ENCODE data around the gene ICA1.

ICA1 gene

GRCh38 chr7:8131694-8132605 lies 130.0 kb downstream of the ICA1 start:
- no peaks in the 10 kb centered on the region for H3K36me3 ChIP-seq (ENCODE audit: control insufficient read depth, insufficient read depth, low read length)
- no peaks in the 10 kb centered on the region for H3K4me1 ChIP-seq (ENCODE audit: control insufficient read depth, insufficient read depth, low read length)
- H3K27me3 ChIP-seq (ENCODE audit: control insufficient read depth, insufficient read depth, low read length), result no peaks in the 10 kb centered on the region
- H3K4me3 ChIP-seq (ENCODE audit: low read depth, low read length), result no peak overlapping the region
- H3K9me3 ChIP-seq (ENCODE audit: control insufficient read depth, insufficient read depth, low read length), result no peaks in the 10 kb centered on the region
- no peak overlapping the region for H3K9ac ChIP-seq (ENCODE audit: low read depth, low read length)

GRCh38 chr7:8130663-8131062 lies 131.3 kb downstream of the ICA1 start:
- Histone ChIP-seq H3K9me3 (ENCODE audit: control insufficient read depth, insufficient read depth, low read length) (no peaks in the 10 kb centered on the region), H3K27me3 (ENCODE audit: control insufficient read depth, insufficient read depth, low read length) (no peaks in the 10 kb centered on the region), H3K4me3 (ENCODE audit: low read depth, low read length) (no peak overlapping the region), H3K9ac (ENCODE audit: low read depth, low read length) (no peak overlapping the region), H3K4me1 (ENCODE audit: control insufficient read depth, insufficient read depth, low read length) (no peaks in the 10 kb centered on the region), H3K36me3 (ENCODE audit: control insufficient read depth, insufficient read depth, low read length) (no peaks in the 10 kb centered on the region)

GRCh38 chr7:8129318-8129659 lies 132.7 kb downstream of the ICA1 start:
- no peaks in the 10 kb centered on the region for H3K4me1 ChIP-seq (ENCODE audit: control insufficient read depth, insufficient read depth, low read length)

GRCh38 chr7:8128449-8129317 lies 133.3 kb downstream of the ICA1 start:
- Histone ChIP-seq H3K27me3 (ENCODE audit: control insufficient read depth, insufficient read depth, low read length) (no peaks in the 10 kb centered on the region), H3K4me3 (ENCODE audit: low read depth, low read length) (no peak overlapping the region), H3K4me1 (ENCODE audit: control insufficient read depth, insufficient read depth, low read length) (no peaks in the 10 kb centered on the region), H3K9me3 (ENCODE audit: control insufficient read depth, insufficient read depth, low read length) (no peaks in the 10 kb centered on the region), H3K9ac (ENCODE audit: low read depth, low read length) (no peak overlapping the region), H3K36me3 (ENCODE audit: control insufficient read depth, insufficient read depth, low read length) (no peaks in the 10 kb centered on the region)

More at GRCh38 chr7:8129318-8129659, 132.7 kb downstream of the ICA1 start:
- H3K9ac ChIP-seq (ENCODE audit: low read depth, low read length), result no peak overlapping the region
- H3K4me3 ChIP-seq (ENCODE audit: low read depth, low read length), result no peak overlapping the region
- no peaks in the 10 kb centered on the region for H3K27me3 ChIP-seq (ENCODE audit: control insufficient read depth, insufficient read depth, low read length)
- no peaks in the 10 kb centered on the region for H3K9me3 ChIP-seq (ENCODE audit: control insufficient read depth, insufficient read depth, low read length)
- no peaks in the 10 kb centered on the region for H3K36me3 ChIP-seq (ENCODE audit: control insufficient read depth, insufficient read depth, low read length)

- Histone ChIP-seq H3K36me3 (ENCODE audit: control insufficient read depth, insufficient read depth, low read length) (peaks cover 3% of the 10 kb centered on the region), H3K4me1 (ENCODE audit: control insufficient read depth, insufficient read depth, low read length) (no peaks in the 10 kb centered on the region), H3K9ac (ENCODE audit: low read depth, low read length) (no peak overlapping the region)
Measured at GRCh38 chr7:8126601-8127167, 135.3 kb downstream of the ICA1 start.

GRCh38 chr7:8125680-8126444 lies 136.1 kb downstream of the ICA1 start:
- H3K4me1 ChIP-seq (ENCODE audit: control insufficient read depth, insufficient read depth, low read length), result no peaks in the 10 kb centered on the region
- H3K27me3 ChIP-seq (ENCODE audit: control insufficient read depth, insufficient read depth, low read length), result no peaks in the 10 kb centered on the region
- no peaks in the 10 kb centered on the region for H3K9me3 ChIP-seq (ENCODE audit: control insufficient read depth, insufficient read depth, low read length)
- H3K36me3 ChIP-seq (ENCODE audit: control insufficient read depth, insufficient read depth, low read length), result peaks cover 3% of the 10 kb centered on the region
- no peak overlapping the region for H3K9ac ChIP-seq (ENCODE audit: low read depth, low read length)
- no peak overlapping the region for H3K4me3 ChIP-seq (ENCODE audit: low read depth, low read length)

More at GRCh38 chr7:8126601-8127167, 135.3 kb downstream of the ICA1 start:
- Histone ChIP-seq H3K4me3 (ENCODE audit: low read depth, low read length) (no peak overlapping the region), H3K27me3 (ENCODE audit: control insufficient read depth, insufficient read depth, low read length) (no peaks in the 10 kb centered on the region), H3K9me3 (ENCODE audit: control insufficient read depth, insufficient read depth, low read length) (no peaks in the 10 kb centered on the region)

GRCh38 chr7:8121243-8121642 lies 140.7 kb downstream of the ICA1 start:
- no peak overlapping the region for H3K4me3 ChIP-seq (ENCODE audit: low read depth, low read length)
- peaks cover 3% of the 10 kb centered on the region for H3K36me3 ChIP-seq (ENCODE audit: control insufficient read depth, insufficient read depth, low read length)
- no peaks in the 10 kb centered on the region for H3K4me1 ChIP-seq (ENCODE audit: control insufficient read depth, insufficient read depth, low read length)
- no peak overlapping the region for H3K9ac ChIP-seq (ENCODE audit: low read depth, low read length)
- H3K9me3 ChIP-seq (ENCODE audit: control insufficient read depth, insufficient read depth, low read length), result no peaks in the 10 kb centered on the region
- H3K27me3 ChIP-seq (ENCODE audit: control insufficient read depth, insufficient read depth, low read length), result no peaks in the 10 kb centered on the region

- no peaks in the 10 kb centered on the region for H3K4me1 ChIP-seq (ENCODE audit: control insufficient read depth, insufficient read depth, low read length)
- no peaks in the 10 kb centered on the region for H3K9me3 ChIP-seq (ENCODE audit: control insufficient read depth, insufficient read depth, low read length)
- peaks cover 3% of the 10 kb centered on the region for H3K36me3 ChIP-seq (ENCODE audit: control insufficient read depth, insufficient read depth, low read length)
- H3K27me3 ChIP-seq (ENCODE audit: control insufficient read depth, insufficient read depth, low read length), result no peaks in the 10 kb centered on the region
- H3K4me3 ChIP-seq (ENCODE audit: low read depth, low read length), result no peak overlapping the region
- no peak overlapping the region for H3K9ac ChIP-seq (ENCODE audit: low read depth, low read length)
Measured at GRCh38 chr7:8120390-8121058, 141.4 kb downstream of the ICA1 start.

- no peaks in the 10 kb centered on the region for H3K27me3 ChIP-seq (ENCODE audit: control insufficient read depth, insufficient read depth, low read length)
- H3K36me3 ChIP-seq (ENCODE audit: control insufficient read depth, insufficient read depth, low read length), result peaks cover 3% of the 10 kb centered on the region
- H3K9ac ChIP-seq (ENCODE audit: low read depth, low read length), result no peak overlapping the region
- no peaks in the 10 kb centered on the region for H3K9me3 ChIP-seq (ENCODE audit: control insufficient read depth, insufficient read depth, low read length)
- H3K4me1 ChIP-seq (ENCODE audit: control insufficient read depth, insufficient read depth, low read length), result no peaks in the 10 kb centered on the region
- no peak overlapping the region for H3K4me3 ChIP-seq (ENCODE audit: low read depth, low read length)
Measured at GRCh38 chr7:8119262-8119661, 142.7 kb downstream of the ICA1 start.

- Histone ChIP-seq H3K4me3 (ENCODE audit: low read depth, low read length) (no peak overlapping the region), H3K9ac (ENCODE audit: low read depth, low read length) (no peak overlapping the region), H3K36me3 (ENCODE audit: control insufficient read depth, insufficient read depth, low read length) (peaks cover 3% of the 10 kb centered on the region), H3K4me1 (ENCODE audit: control insufficient read depth, insufficient read depth, low read length) (no peaks in the 10 kb centered on the region), H3K9me3 (ENCODE audit: control insufficient read depth, insufficient read depth, low read length) (no peaks in the 10 kb centered on the region), H3K27me3 (ENCODE audit: control insufficient read depth, insufficient read depth, low read length) (no peaks in the 10 kb centered on the region)
Measured at GRCh38 chr7:8117195-8117594, 144.8 kb downstream of the ICA1 start.

All from iPS-15b (cell line).